A673 (cell line): ENCODE data around the gene CDC42BPA. TPM values are rescaled to one million over a fixed set of nuclear protein-coding genes. Genes with fewer than 3 reads are reported as not detected.

Experiments used
- BruUV-seq: library from RNA; stranded (reverse); fragments of 400-500 nt; replicated peaks from 2 replicates; lab custom pipeline; 2021; lab: Mats Ljungman, UMichigan
- CTCF ChIA-PET: fragments of 300-600 bp; sonication (Branson Sonifier 250); formaldehyde crosslinking; loops from one replicate; lab custom pipeline; 2022; ENCODE audit warnings: antibody characterized with exemption; lab: Charles Lee
- POLR2A ChIA-PET: fragments of 300-600 bp; sonication (Branson Sonifier 250); formaldehyde crosslinking; loops from one replicate; lab custom pipeline; 2022; ENCODE audit warnings: antibody characterized with exemption; ENCODE audit not compliant: low non-redundant PET; lab: Charles Lee
- DNase-seq: peaks from one replicate; pipeline ENCODE4 v3.0.0-alpha.2; 2015; ENCODE audit warnings: low spot score
- H3K27ac ChIP-seq: fragments of 200-600 bp; sonication (generic); 2 replicates; pipeline ENCODE4 v1.5.1; 2016; ENCODE audit warnings: mixed run types, low read depth, mild to moderate bottlenecking, mixed read lengths, antibody characterized with exemption, low read length; ENCODE audit not compliant: poor library complexity, severe bottlenecking
- H3K27me3 ChIP-seq: fragments of 200-600 bp; sonication (generic); replicated peaks from 2 replicates; pipeline ENCODE4 v1.6.1; 2017; ENCODE audit warnings: mixed run types, low read depth, mild to moderate bottlenecking, mixed read lengths, antibody characterized with exemption, low read length; ENCODE audit not compliant: insufficient read depth, poor library complexity
- H3K36me3 ChIP-seq: fragments of 200-600 bp; sonication (generic); 2 replicates; pipeline ENCODE4 v1.6.1; 2016; ENCODE audit warnings: mixed run types, mild to moderate bottlenecking, mixed read lengths, antibody characterized with exemption, low read length; ENCODE audit not compliant: insufficient read depth, poor library complexity, severe bottlenecking
- H3K4me1 ChIP-seq: fragments of 200-600 bp; sonication (generic); 2 replicates; pipeline ENCODE4 v1.6.1; 2017; ENCODE audit warnings: mixed run types, mild to moderate bottlenecking, mixed read lengths, antibody characterized with exemption, low read length; ENCODE audit not compliant: insufficient read depth, poor library complexity, severe bottlenecking
- H3K4me3 ChIP-seq: fragments of 200-600 bp; sonication (generic); 2 replicates; pipeline ENCODE4 v1.5.1; 2016; ENCODE audit warnings: low read depth, mixed run types, mild to moderate bottlenecking, mixed read lengths, low read length; ENCODE audit not compliant: poor library complexity, severe bottlenecking
- H3K9me3 ChIP-seq: fragments of 200-600 bp; sonication (generic); 2 replicates; pipeline ENCODE4 v1.6.1; 2016; ENCODE audit warnings: mixed run types, low read depth, mild to moderate bottlenecking, mixed read lengths, antibody characterized with exemption, low read length; ENCODE audit not compliant: poor library complexity, severe bottlenecking
- EZH2 ChIP-seq: fragments of 200-600 bp; sonication (generic); IDR thresholded peaks from 2 replicates; pipeline ENCODE4 v1.6.1; 2017; ENCODE audit warnings: borderline replicate concordance, low read depth, mild to moderate bottlenecking, mixed read lengths, antibody characterized with exemption, low read length; ENCODE audit not compliant: poor library complexity, severe bottlenecking
- intact Hi-C: fragments of 100-400 bp; cut with micrococcal nuclease; formaldehyde crosslinking; loops from one replicate; pipeline ENCODE4 v1.10.0; 2022; ENCODE audit not compliant: unreplicated experiment
- total RNA-seq: library from RNA; stranded (reverse); gene quantifications from 2 replicates; pipeline ENCODE4 v1.2.3, GENCODE V29; 2021
- TF ChIP-seq, protein P1 (sequence below): fragments of 300-800, 200-600 bp; sonication (generic); conservative IDR thresholded peaks from 2 replicates; pipeline ENCODE4 v1.5.1; 2017; ENCODE audit warnings: low read depth, mild to moderate bottlenecking, antibody characterized with exemption, low read length, moderate library complexity, mixed read lengths

Gene CDC42BPA
- total RNA-seq, 1 experiment from 2014 or later = 21.7 TPM

DNA sequence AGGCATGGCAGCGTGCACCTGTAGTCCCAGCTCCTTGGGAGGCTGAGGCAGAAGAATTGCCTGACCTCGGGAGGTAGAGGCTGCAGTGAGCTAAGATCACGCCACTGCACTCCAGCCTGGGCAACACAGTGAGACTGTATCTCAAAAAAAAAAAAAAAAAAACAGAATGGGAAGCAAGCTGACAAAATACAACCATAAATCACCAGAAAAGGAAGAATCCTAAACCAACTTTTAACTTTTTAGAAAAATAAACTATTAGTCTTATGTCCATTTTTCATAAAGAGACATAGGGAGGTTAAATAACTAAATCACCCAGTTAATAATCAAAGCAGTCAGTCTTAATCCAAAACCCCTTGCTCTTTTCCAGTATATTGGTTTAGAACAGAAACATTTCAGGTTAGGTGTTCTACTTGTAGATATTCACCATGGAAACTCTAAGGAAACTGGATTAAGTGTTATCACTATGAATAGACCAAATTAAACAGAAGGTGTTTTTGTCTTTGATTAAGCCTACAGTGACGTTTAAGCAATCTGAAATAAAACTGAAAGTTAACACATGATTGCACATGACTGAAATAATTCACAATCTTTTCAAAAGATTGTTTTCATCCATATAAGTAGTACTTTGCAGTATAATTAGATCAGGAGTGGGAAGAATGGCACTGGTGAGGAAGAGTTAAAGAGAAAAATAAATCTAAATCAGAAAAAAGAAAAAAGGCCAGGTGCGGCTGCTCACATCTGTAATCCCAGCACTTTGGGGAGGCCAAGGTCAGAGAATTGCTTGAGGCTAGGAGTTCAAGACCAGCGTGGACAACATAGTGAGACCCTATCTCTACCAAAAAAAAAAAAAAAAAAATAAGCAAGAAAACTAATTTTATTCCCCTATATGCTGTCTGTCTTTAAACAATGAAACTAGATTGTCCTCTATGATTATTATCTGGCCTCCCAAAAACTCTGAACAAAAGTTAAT lies 9.6 kb downstream of the CDC42BPA start:
- no peak for DNase-seq
- no peak overlapping the region for H3K27ac ChIP-seq
- H3K36me3 ChIP-seq = no peaks in the 10 kb centered on the region
- POLR2A ChIA-PET = interaction anchor here (0.6 kb wide), 1 partner anchor 454 kb away, joined by 5 read pairs; no protein-coding TSS in a partner anchor
- no peak overlapping the region for H3K4me3 ChIP-seq
- CTCF ChIA-PET = no interaction called here
- H3K9me3 ChIP-seq = no peaks in the 10 kb centered on the region
- no peaks in the 10 kb centered on the region for H3K4me1 ChIP-seq
- no peaks in the 10 kb centered on the region for H3K27me3 ChIP-seq
- intact Hi-C loops = no loop called here
- TF ChIP-seq, protein P1, sequence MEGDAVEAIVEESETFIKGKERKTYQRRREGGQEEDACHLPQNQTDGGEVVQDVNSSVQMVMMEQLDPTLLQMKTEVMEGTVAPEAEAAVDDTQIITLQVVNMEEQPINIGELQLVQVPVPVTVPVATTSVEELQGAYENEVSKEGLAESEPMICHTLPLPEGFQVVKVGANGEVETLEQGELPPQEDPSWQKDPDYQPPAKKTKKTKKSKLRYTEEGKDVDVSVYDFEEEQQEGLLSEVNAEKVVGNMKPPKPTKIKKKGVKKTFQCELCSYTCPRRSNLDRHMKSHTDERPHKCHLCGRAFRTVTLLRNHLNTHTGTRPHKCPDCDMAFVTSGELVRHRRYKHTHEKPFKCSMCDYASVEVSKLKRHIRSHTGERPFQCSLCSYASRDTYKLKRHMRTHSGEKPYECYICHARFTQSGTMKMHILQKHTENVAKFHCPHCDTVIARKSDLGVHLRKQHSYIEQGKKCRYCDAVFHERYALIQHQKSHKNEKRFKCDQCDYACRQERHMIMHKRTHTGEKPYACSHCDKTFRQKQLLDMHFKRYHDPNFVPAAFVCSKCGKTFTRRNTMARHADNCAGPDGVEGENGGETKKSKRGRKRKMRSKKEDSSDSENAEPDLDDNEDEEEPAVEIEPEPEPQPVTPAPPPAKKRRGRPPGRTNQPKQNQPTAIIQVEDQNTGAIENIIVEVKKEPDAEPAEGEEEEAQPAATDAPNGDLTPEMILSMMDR = no peak
- no peak for TF ChIP-seq EZH2
- no TSS peak for BruUV-seq

DNA sequence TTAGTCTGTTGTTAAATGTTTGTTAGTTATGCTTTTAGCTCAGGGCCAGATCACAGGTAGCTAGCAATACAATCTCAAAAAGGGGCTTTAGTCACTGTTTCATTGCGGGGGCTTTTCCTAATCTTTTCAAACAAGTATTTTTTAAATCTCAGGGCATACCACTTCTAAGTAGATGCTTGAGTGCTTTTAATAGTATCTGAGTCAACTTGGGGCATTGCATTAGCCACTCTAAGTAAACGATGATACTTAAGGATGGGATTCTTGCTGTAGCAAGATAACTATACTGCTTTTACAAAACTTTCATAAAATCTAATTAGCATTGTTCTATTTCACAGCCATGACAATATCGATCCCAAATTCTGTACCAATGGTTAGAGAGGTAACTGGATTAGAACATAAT lies 11.6 kb downstream of the CDC42BPA start:
- CTCF ChIA-PET = no interaction called here

GRCh38 chr1:227305894-227306626 lies 12.2 kb downstream of the CDC42BPA start:
- no peaks in the 10 kb centered on the region for H3K4me1 ChIP-seq
- H3K4me3 ChIP-seq = no peak overlapping the region
- H3K27ac ChIP-seq = no peak overlapping the region
- ChIA-PET POLR2A (no interaction called here), CTCF (no interaction called here)
- H3K36me3 ChIP-seq = no peaks in the 10 kb centered on the region
- intact Hi-C loops = no loop called here
- BruUV-seq = no TSS peak
- DNase-seq = no peak
- no peaks in the 10 kb centered on the region for H3K27me3 ChIP-seq
- no peak for TF ChIP-seq EZH2
- TF ChIP-seq, protein P1 = no peak
- H3K9me3 ChIP-seq = no peaks in the 10 kb centered on the region

More for the DNA sequence above, 11.6 kb downstream of the CDC42BPA start:
- intact Hi-C loops = no loop called here
- Histone ChIP-seq H3K4me3 (no peak overlapping the region), H3K4me1 (no peaks in the 10 kb centered on the region), H3K27ac (no peak overlapping the region), H3K36me3 (no peaks in the 10 kb centered on the region), H3K9me3 (no peaks in the 10 kb centered on the region), H3K27me3 (no peaks in the 10 kb centered on the region)
- POLR2A ChIA-PET = interaction anchor here (0.6 kb wide), 1 partner anchor 641 kb away, joined by 11 read pairs; the partner anchor contains the start of gene WNT9A
- TF ChIP-seq EZH2 = no peak
- TF ChIP-seq, protein P1 = no peak
- no TSS peak for BruUV-seq
- DNase-seq = no peak
